ENCODE measurements around the gene SLC22A17.
A peak's percentile ranks its signal among the peaks of the same experiment; 100 is the strongest.

The SLC22A17 gene

GRCh38 chr14:23355871-23356435, 3.3 kb upstream of the SLC22A17 start:
- no peak for DNase-seq (ENCODE audit: low spot score)
- no peak overlapping the region for H3K27ac ChIP-seq
- POLR2A ChIA-PET (ENCODE audit: low non-redundant PET), result no interaction called here
- TF ChIP-seq CTCF (conservative IDR thresholded peaks at IDR 0.05; ENCODE audit: low read depth), result no peak
- CTCF ChIA-PET, result no interaction called here

GRCh38 chr14:23354990-23355389, 2.3 kb upstream of the SLC22A17 start:
- POLR2A ChIA-PET (ENCODE audit: low non-redundant PET), result no interaction called here
- no peak overlapping the region for H3K27ac ChIP-seq
- no peak for DNase-seq (ENCODE audit: low spot score)
- CTCF ChIA-PET, result interaction anchor here (1.5 kb wide), 1 partner anchor 30 kb away, joined by 5 read pairs; no protein-coding TSS in a partner anchor
- no peak for TF ChIP-seq CTCF (conservative IDR thresholded peaks at IDR 0.05; ENCODE audit: low read depth)

- DNase-seq (ENCODE audit: low spot score), result no peak
- ChIA-PET POLR2A (ENCODE audit: low non-redundant PET) (no interaction called here), CTCF (interaction anchor here (0.6 to 1.5 kb wide), 4 partner anchors 13 to 186 kb away, joined by 4 to 8 read pairs (median 4); no protein-coding TSS in a partner anchor)
- H3K27ac ChIP-seq, result no peak overlapping the region
- TF ChIP-seq CTCF (conservative IDR thresholded peaks at IDR 0.05; ENCODE audit: low read depth), result no peak
Measured at GRCh38 chr14:23353433-23353780, 720 bp upstream of the SLC22A17 start.

GRCh38 chr14:23351681-23352505, 794 bp downstream of the SLC22A17 start:
- peak; percentile 17; the same call in 1 of the 2 replicates for TF ChIP-seq CTCF (conservative IDR thresholded peaks at IDR 0.05; ENCODE audit: low read depth)
- H3K27ac ChIP-seq, result no peak overlapping the region
- no peak for DNase-seq (ENCODE audit: low spot score)
- POLR2A ChIA-PET (ENCODE audit: low non-redundant PET), result no interaction called here
- CTCF ChIA-PET, result interaction anchor here (0.6 to 1.1 kb wide), 4 partner anchors 16 to 237 kb away, joined by 3 to 5 read pairs (median 4); no protein-coding TSS in a partner anchor

GRCh38 chr14:23349156-23349845, 3.4 kb downstream of the SLC22A17 start:
- ChIA-PET CTCF (interaction anchor here (1.6 kb wide), 1 partner anchor 31 kb away, joined by 9 read pairs; no protein-coding TSS in a partner anchor), POLR2A (ENCODE audit: low non-redundant PET) (no interaction called here)
- TF ChIP-seq CTCF (conservative IDR thresholded peaks at IDR 0.05; ENCODE audit: low read depth), result no peak
- H3K27ac ChIP-seq, result no peak overlapping the region
- DNase-seq (ENCODE audit: low spot score), result no peak

GRCh38 chr14:23348297-23348655, 4.4 kb downstream of the SLC22A17 start:
- no peak for DNase-seq (ENCODE audit: low spot score)
- TF ChIP-seq CTCF (conservative IDR thresholded peaks at IDR 0.05; ENCODE audit: low read depth), result no peak
- no peak overlapping the region for H3K27ac ChIP-seq
- POLR2A ChIA-PET (ENCODE audit: low non-redundant PET), result interaction anchor here (0.5 kb wide), 1 partner anchor 16 kb away, joined by 6 read pairs; no protein-coding TSS in a partner anchor
- CTCF ChIA-PET, result no interaction called here

Data from RWPE1 (cell line).